T-helper 1 cell (primary cell): Measurements from ENCODE around the gene VWA8.
"Not testable (repeated sequence)": the region's sequence is repeated elsewhere in the genome, so short reads cannot be mapped to it uniquely, and the experiment has no call there.

Experiments used
- DNase-seq, 5 donors: peaks; one replicate each; pipeline ENCODE4 v3.0.0-alpha.2; 2012 to 2020

The VWA8 gene

DNA sequence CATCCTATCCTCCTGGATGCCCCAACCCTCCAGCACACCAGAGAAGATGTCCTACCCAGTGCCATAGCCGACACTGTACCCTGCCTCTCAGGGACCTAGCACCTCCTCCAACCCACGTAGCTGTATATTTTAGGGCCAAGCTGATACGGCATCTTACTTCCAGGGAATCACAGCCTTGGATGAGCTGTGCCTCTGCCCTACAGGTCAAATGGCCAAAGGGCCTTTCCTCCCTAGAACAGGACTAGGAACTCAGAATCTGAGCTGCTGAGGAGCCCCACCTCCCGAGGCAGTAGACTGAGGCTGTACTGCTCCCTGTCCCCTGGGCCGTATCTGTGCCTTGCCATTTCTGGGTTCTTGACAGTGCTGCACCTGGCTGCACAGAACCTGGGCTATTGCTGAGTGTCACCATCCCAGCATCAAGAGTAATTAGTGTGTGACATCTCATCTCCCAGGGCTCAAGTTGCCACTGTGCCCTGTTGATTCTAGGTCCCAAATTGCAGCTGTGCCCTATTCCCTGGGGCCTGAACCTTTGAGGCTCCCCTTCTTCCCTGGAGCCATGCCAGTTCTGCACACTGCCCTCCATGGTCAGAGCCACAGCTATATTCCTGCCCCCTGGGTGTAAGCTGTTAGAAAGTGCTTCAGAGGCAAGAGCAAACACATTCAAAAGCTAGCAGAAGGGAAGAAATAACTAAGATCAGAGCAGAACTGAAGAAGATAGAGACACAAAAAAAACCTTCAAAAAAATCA lies 41.0 kb downstream of the VWA8 start:
- DNase-seq, result no peak

DNA sequence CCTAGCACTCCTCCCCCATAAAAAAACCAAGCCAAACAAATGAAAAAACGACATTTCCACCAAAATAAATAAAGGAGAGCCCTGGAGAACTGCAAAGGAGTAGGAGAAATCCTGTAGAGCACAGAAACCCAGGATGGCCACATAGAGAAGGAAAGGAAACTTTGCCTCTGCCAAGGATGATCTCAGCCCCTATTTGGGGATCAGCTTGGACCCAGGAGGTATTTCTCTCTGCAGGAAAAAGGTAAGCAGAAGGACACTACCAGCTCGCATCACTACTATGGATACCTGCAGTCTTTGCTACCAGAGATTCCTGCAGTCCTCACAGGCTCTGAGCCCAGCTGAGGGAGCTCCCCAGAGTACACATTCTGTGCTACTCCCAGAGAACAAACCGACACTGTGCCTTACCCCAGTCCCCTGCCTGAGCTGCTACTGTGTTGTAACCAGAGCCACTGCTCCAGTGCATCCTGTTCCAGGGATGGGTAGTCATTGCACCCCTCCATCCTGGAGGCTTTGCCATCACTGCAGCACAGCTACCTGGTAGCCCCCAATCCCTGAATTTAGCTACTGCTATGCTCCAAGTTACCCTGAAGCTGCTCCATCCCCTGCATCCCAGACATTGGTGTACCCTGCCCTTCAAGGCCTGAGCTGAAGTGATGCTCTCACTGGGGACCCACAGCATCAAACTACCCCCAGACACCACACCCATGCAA lies 41.7 kb downstream of the VWA8 start:
- DNase-seq, result no peak

DNA sequence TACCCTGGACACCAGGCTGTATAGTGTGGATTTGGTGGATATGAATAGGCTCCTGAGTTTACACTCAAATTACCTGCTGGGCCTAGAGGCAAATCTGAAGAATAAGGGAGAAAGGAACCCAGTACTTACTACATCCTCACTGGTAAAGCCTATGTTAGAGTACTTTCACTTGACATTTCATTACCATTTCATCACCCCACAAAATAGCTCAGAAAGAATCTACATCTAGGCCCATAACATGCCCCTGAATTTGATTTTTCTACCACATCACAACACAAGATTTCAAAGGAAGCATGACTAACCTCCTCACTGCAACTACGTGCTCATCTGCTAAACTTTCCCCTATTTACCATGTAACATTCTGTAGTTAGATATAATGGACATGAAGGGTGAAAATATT lies 43.3 kb downstream of the VWA8 start:
- peak in 1 of 5 donors; percentile 55 for DNase-seq

DNA sequence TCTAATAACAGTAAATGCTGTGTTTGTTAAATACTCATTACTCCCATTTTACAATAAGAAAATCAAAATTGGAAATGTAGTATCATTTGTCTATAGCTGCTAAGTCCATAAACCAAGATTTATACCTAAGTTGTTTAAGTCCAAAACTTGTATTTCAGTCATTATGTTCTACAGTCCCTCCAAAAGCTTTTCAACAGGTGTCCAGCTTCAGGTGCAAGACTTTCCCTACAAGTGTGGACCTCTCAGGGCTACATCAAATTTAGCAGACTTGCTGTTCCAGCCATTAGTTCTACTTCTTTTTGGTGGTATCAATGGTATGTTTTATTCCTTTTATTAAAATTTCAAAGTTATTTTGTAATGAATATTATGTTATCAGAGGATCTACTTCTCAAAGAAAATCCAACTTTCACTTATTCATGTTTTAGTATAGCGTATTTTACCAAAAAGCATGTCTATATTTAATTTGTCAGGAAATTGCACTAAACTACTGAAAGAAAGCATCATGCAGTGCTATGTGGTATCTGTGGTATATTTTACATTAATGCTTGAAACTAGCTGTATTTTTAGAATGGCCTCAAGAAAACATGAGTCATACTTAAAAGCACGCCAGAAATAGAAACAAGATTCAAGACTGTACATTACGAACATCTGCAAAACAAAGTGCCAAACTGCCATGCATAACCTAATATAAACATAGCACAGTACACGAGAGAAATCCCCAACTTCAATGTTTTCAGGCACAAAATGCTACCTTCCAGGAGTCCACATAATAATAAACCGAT lies 44.5 kb downstream of the VWA8 start:
- DNase-seq, result peak in 1 of 5 donors; percentile 73

DNA sequence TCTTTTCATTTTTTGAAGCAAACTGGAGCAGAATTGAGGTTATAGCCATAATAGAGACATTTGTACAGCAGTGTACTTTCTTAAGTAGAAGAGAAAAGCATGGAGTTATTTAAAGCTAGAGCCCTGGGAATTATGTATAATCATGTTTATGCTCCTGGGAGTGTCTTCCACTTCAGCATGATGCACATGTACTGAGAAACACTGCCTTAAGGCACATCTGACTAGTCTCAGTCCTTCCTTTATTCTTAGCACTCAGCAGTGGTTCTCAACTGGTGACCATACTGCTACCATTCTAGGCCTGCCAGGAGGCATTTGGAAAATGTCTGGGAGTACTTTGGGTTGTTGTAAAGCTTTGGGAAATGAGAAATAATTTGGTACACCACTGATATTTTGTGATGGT lies 45.8 kb downstream of the VWA8 start:
- DNase-seq, result no peak

DNA sequence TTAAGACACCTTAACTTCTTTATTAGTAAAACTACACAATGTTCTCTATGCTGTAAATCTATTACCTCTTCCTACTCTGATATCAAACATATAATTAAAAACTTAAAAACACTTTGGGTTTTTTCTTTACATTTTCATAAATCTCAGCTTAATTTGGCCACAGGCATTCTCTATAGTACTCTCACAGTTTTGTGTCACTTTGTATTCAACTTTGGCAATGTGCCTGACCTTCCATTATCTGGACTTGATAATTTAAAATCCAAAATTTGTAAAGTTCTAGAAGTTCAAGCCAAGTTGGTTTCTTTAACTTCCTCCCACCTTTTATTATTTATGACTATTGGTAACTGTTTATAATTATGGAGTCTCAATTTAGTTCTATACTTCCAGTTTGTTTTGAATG lies 46.4 kb downstream of the VWA8 start:
- no peak for DNase-seq

DNA sequence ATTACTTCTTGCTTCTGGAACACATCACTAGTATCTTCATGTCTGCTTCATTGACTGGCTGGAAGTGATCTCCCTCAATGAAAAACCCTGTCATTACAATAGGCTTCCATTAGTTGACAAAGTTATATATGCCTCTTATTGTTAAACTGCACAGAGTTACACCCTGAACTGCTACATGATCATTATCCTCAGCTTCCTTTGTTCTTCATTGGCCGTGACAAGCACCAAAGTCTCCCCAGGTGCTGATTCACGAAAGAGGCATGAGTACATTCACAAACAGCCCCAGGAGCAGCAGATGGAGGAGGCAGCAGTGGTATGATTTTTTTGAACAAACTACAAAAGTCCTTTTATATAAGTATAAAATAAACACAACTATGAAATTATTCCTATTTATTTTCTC lies 51.4 kb downstream of the VWA8 start:
- DNase-seq, result no peak

DNA sequence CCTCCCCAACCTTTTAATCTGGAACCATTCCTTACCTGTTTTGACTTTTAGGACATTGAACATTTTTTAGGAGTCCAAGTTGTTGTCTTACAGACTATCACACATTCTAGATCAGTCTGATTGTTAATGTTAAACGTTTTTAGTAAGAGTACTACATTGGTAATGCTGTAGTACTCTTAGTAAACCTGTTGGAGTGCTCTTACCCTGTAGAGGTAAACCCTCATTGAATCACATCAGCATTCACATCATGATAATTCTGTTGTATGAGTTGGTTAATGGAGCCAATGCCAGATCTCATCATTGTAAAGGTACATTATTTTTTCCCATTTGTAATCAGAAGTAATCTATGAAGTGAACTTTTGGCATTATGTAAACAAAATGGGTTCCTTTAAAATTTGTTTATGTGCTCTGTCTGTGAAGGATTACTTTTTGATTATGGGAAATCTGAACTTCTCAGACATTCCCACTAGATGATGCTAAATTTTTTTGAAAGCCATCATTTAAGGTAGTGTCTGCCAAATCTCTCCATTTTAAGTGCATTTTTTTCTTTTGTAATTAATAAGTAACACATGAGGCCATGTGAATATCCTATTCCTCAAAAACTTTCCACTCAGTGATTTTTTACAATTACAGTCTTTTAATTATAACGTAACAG lies 55.2 kb downstream of the VWA8 start:
- peak in 1 of 5 donors; percentile 35 for DNase-seq

DNA sequence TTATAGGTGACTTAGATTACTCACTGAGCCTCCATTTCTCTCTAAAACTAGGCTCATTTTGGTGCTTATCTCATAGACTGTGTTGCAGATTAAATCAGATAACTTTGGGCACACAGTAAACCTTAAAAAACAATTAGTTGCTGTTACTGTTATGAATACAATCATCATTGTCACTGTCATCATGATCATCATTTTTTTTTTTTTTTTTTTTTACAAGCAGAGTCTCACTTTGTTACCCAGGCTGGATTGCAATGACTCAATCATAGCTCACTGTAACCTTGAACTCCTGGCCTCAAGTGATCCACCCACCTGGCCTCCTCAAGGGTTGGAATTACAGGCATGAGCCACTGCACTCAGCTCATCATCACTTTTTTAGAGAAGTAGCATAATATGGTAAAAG lies 60.0 kb downstream of the VWA8 start:
- DNase-seq, result no peak

DNA sequence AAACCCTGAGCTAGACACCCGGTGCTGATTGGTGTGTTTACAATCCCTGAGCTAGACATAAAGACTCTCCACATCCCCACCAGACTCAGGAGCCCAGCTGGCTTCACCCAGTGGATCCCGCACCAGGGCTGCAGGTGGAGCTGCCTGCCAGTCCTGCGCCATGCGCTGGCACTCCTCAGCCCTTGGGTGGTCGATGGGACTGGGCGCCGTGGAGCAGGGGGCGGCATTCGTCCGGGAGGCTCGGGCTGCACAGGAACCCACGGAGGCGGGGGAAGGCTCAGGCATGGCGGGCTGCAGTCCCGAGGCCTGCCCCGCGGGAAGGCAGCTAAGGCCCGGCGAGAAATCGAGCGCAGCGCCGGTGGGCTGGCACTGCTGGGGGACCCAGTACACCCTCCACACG lies 62.5 kb downstream of the VWA8 start:
- not testable (repeated sequence) for DNase-seq

DNA sequence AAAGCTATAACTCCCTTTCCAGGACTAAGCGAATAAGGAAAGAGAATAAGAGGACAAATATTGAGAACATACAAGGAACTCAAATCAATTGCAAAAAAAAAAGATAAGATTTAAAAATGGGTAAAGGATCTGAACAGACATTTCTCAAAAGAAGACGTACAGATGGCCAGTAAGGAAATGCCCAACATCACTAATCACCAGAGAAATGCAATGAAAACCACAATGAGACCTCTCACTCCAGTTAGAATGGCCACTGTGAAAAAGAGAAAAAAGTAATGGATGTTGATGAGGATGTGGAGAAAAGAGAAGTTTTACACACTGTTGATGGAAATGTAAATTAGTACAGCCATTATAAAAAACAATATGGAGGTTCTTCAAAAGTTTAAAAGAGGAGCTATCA lies 63.8 kb downstream of the VWA8 start:
- DNase-seq, result no peak

DNA sequence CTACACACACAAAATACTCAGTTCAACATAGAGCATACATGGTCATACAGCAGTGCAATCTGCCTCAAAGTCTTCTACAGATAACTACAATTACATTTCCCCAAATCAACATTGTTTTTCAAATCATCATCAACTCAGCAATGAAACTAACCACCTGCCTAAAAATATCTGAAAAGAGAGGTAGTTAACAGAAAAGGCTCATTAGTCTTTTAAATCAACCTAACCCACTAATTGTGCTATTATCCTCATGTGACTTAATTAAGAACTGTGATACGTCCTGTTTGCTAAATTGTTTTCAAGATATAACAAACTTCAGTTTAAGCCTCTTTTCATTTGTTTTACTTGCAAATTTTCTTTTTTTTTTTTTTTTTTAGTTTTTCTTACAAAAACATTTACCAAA lies 65.4 kb downstream of the VWA8 start:
- DNase-seq, result no peak

DNA sequence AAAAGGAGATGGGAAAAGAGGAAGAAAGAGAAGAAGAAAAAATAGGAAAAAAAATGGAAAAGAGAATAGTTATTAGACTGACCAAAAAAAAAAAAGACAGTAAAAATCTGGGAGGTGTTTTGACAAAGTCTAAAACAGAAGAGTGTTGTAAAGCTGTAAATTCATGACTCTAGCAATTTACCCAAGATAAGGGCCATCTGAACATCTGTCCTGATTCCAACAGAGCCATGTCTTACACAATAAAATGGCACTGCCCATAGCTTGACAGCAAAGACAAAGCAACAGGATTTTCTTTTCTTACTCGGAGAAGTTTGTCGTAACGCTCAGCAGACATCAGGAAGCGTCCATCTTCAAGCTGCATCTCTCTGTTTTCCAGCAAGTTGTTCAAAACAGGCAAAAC lies 69.8 kb downstream of the VWA8 start:
- DNase-seq, result no peak

DNA sequence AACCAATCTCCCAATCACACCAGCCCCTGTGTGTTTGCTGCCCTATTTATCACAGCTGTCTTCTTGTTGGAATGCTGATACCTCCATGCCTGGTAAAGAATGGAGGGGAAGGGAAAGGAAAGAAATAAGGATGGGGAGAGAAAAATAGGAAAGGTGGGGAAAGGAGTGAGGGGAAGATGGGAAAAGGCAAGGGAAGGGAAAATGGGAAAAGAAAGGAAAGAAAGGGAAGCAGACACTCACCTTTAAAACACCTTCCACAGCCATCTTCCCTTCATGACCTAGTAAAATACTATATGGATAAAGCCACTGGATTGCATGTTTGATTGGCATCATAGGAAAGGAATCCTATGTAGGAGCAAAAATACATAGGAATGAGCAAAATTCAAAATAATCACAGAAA lies 77.8 kb downstream of the VWA8 start:
- no peak for DNase-seq

DNA sequence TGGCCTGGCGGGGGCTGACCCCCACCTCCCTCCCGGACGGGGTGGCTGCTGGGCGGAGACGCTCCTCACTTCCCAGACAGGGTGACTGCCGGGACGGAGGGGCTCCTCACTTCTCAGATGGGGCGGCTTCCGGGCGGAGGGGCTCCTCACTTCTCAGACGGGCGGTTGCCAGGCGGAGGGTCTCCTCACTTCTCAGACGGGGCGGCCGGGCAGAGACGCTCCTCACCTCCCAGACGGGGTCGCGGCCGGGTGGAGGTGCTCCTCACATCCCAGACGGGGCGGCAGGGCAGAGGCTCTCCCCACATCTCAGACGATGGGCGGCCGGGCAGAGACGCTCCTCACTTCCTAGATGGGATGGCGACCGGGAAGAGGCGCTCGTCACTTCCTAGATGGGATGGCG lies 79.0 kb downstream of the VWA8 start:
- not testable (repeated sequence) for DNase-seq

DNA sequence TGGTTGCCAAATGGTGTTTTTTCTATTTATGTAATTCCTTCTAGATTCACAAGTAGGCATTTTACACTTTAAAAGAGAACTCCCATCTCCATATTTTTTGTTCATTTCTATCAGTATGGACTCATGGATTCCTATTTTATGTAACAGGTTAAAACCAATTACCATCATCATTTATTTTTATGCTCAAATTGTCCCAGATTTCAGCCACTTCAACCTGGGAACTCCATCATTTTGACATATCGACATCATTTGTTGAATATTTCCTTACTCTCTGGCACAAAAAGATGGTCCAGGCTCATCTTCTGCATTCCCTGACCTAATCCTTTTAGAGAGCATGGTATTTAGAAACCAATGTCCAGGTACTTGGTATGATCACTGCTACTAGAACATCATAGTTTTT lies 79.9 kb downstream of the VWA8 start:
- DNase-seq, result no peak

DNA sequence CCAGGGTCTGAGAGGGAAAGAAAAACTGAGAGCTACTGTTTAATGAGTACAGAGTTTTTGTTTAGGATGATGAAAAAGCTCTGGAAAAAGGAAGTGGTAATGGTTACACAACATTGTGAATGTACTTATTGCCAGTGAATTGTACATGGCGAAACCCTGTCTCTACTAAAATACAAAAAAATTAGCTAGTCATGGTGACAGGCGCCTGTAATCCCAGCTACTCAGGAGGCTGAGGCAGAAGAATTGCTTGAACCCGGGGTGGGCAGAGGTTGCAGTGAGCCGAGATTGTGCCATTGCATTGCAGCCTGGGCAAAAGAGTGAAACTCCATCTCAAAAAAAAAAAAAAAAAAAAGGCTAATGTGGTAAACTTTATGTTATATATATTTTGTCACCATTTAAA lies 96.3 kb downstream of the VWA8 start:
- DNase-seq, result no peak

DNA sequence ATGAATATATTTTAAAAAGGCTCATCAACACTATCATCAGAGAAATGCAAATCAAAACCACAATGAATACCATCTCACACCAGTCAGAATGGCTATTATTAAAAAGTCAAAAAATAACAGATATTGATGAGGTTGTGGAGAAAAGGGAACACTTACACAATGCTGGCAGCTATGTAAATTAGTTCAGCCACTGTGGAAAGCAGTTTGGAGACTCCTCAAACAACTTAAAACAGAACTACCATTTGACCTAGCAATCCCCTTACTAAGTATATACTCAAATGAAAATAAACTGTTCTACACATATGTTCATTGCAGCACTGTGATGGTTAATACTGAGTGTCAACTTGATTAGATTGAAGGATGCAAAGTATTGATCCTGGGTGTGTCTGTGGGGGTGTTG lies 98.2 kb downstream of the VWA8 start:
- DNase-seq, result not testable (repeated sequence)

DNA sequence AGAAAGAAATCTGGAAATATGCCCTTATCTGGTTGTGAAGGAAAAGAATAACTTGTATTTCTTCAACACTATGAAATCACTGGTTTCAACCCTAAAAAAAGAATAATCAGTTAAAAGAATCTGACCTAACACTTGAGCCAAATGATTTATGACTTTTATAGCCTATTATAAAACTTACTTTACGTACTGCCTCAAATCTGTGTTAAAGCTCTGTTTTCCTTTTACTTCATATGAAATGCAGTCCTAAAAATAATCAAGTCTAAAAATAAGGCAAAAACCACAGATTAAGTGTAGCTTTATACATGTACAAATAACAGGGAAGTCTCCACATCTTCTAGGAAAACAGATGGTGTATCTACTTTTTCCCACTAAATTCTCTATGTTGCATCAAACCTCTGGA lies 101.3 kb downstream of the VWA8 start:
- DNase-seq, result no peak

DNA sequence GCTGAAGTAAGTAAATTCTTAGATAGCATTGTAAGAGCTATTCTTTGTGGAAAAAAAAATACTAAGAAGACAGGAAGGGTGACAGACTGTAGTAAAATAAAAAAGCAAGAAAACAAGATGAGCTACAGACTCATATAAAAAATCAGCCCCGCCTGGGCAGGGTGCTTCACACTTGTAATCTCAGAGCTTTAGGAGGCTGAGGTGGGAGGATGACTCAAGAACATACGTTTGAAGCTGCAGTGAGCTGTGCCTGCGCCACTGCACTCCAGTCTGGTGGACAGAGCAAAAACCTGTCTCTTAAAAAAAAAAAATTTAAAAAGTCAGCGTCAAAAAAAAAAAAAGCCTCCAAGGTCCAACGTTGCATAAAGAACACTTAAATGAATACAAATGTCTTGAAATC lies 102.1 kb downstream of the VWA8 start:
- DNase-seq, result no peak

DNA sequence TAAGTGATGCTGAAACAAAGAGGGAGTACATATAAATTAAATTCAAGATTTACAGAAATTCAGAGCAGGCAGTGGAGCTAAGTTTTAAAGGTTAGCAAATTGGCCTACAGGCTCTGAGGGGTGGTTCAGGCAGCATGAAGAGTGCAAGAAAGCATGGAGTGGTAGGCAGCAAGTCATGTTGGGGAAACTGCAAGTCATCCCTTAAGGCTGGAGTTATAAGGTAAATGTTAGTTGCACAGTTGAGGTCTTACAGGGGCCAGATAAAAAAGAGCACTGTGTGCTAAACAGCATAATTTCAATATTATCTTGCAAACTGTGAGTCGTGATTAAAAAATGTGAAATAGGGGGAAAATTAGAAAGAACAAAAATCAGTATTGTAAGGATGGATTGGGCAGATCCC lies 106.2 kb downstream of the VWA8 start:
- no peak for DNase-seq

DNA sequence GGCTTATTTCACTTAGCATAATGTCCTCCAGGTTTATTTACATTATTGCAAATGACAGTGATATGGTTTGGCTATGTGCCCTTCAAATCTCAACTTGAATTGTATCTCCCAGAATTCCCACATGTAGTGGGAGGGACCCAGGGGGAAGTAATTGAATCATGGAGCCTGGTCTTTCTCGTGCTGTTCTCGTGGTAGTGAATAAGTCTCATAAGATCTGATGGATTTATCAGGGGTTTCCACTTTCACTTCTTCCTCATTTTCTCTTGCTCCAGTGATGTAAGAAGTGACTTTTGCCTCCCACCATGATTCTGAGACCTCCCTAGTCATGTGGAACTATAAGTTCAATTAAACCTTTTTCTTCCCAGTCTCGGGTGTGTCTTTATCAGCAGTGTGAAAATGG lies 109.6 kb downstream of the VWA8 start:
- DNase-seq, result no peak
